OCI-M2 (cell line): ENCODE measurements around the gene SPINK4.

ENCODE experiments used
- DNase-seq: peaks from one replicate; lab custom pipeline; 2025; ENCODE audit not compliant: unreplicated experiment; lab: John Stamatoyannopoulos, UW

SPINK4 gene

DNA sequence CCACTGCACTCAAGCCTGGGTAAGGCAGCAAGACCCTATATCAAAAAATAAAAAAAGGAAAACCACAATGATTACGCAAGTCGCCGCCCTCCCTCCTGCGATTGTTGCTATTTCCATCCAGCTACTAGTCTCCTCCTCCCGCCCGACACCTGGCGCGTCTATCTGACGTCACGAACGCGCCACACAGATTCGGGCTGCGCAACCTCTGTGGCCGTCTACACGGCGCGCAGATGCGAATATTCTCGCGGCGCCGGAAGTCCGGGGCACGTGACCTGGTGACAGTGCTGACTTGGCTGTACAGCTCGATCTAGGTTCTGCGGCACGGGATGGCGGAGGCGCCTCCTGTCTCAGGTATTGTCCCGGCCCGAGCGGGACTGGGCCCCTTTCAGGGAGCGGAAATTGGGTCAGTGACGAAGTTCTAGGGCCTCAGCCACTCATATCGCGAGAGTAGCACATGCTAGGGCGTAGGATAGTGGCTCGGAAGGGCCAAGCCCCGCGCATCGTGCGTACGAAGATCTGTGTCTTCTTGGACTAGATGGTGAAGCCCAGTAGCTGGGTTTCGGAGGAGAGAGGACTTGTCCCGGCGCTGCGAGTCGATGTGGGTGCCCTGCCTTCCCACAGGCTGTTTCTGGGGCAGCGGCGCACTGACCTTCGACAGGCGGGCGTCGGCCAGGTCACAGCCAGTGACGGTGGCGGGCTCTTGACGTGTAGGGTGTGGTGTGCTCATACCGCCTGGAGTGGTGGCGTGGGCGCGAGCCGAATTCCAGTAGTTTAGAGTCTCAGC is 50.5 kb downstream of the SPINK4 start, which contains the start of gene NFX1:
Gene NFX1, plus strand, starts transcription at position 270 of the 784 bp plus-strand sequence. Its CDS starts 57 bp downstream, at position 327.
- peak; percentile 75 for DNase-seq

DNA sequence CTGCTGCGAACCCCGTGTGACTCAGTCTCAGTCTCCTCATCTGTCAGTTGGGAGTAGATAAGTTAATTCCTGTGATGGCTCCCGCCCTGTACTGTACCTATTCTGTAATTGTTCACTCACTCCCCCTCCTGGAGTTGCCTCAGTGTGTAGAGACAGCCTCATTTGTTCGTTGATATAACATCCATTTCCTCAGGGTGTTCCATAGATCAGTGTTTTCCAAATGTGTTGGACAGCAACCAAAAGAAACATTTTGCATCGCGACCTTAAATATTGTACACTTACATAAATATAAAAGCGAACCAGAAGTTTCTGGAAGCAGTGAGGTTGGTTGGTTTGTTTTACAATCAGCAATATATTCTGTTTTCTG is 51.0 kb downstream of the SPINK4 start:
- no peak for DNase-seq

DNA sequence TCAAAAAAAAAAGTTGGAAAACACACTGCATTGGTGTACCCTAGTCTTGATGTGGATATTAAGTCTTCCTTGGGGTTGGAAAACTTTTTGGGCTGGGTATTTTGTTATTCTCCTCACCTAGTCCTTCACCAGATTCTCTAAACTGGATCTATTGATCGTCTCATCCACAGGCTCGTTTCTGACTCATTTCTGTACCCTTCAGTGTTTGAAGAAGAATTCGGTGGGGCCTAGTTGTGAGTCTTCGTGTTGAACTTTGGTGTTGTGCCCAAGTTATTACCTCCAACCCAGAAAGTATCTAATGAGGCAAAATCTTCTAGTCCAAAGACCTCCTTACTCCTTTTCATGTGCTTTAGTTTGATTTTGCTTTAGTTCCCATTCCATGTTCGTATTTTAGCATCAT is 51.9 kb downstream of the SPINK4 start:
- no peak for DNase-seq

GRCh38 chr9:33293782-33294181 is 53.8 kb downstream of the SPINK4 start:
- no peak for DNase-seq

GRCh38 chr9:33294670-33295432 is 54.9 kb downstream of the SPINK4 start:
- no peak for DNase-seq

DNA sequence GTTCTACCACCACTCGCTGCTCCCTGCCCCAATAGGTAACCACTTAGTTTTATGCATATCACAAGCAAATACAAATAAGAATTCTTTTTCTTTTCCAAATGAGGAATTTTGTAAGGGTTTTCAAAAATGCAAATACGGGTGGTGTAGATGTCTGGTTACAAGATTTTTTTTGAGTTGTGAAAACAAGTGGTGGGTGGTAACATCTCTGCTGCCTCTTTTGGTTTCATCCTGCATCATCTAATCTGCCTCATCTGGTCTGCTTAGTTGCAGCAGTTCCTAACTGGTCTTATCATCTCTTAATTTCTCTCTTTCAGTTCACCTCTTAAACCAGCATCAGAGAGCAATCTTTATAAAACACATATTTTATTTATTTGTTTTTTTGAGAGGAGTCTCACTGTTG is 55.6 kb downstream of the SPINK4 start:
- DNase-seq: no peak

DNA sequence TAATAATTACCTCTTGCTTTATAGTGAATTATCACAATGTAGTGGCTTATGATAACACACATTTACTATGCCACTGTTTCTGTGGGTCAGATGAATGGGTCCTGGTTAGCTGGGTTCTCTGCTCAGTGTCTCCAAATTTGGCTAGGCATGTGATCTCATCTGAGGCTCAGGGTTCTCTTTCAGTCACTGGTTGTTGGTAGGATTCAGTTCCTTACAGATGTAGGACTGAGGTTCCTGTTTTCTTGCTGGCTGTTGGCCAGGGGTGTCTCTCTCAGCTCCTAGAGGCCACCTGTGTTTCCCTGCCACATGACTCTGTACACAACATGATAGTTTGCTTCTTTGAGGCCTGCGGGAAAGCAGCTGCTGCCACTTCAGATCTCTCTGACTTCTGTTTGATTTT is 57.5 kb downstream of the SPINK4 start:
- DNase-seq: no peak
